ENCODE data around the gene KCNK13. TPM values are rescaled to one million over a fixed set of nuclear protein-coding genes. Genes with fewer than 3 reads are reported as not detected.

The KCNK13 gene
- total RNA-seq, 1 experiment from 2014 or later, result not detected

DNA sequence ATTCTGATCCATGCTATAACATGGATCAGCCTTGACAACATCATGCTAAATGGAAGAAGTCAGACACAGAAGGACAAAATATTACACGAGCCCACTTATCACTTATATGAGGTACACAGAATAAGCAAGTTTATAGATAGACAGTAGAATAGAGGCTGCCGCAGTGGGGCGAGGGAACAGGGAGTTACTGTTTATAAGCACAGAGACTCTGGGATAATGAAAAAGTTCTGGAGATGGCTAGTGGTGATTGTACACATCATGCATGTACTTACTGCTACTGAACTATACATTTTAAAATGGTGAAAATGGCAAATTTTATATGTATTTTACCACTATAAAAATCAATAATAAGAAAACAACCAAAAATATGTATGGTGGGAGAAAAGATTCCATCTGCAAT lies 99.3 kb downstream of the KCNK13 start:
- ChIA-PET POLR2A (no interaction called here), CTCF (no interaction called here)
- ATAC-seq (no peak), DNase-seq (ENCODE audit: low read depth, low spot score) (no peak)
- H3K27ac ChIP-seq (ENCODE audit: low read length), result no peak overlapping the region
- no TSS peak for BruUV-seq (replicated peaks)
- in situ Hi-C loops (cut with HindIII; ENCODE audit: low pct_unique_long_range_greater_than_20kb, low sequenced_read_pairs) (no loop called here), intact Hi-C loops (cut with micrococcal nuclease; ENCODE audit: unreplicated experiment) (no loop called here)
- H3K4me3 ChIP-seq (ENCODE audit: low read depth in 2 of 2, low read length in 2 of 2), result no peak overlapping the region
- H3K4me1 ChIP-seq (ENCODE audit: control insufficient read depth, insufficient read depth, low read length), result no peaks in the 10 kb centered on the region
- TF ChIP-seq SIN3A (IDR thresholded peaks at IDR 0.05; ENCODE audit: borderline replicate concordance, insufficient read depth, low read depth, low read length) (no peak), POLR2AphosphoS5 (IDR thresholded peaks at IDR 0.05; ENCODE audit: low read depth, low read length) (no peak), TCF7L2 (IDR thresholded peaks at IDR 0.05; ENCODE audit: low read depth, low read length) (no peak)
- TF ChIP-seq, protein P1, sequence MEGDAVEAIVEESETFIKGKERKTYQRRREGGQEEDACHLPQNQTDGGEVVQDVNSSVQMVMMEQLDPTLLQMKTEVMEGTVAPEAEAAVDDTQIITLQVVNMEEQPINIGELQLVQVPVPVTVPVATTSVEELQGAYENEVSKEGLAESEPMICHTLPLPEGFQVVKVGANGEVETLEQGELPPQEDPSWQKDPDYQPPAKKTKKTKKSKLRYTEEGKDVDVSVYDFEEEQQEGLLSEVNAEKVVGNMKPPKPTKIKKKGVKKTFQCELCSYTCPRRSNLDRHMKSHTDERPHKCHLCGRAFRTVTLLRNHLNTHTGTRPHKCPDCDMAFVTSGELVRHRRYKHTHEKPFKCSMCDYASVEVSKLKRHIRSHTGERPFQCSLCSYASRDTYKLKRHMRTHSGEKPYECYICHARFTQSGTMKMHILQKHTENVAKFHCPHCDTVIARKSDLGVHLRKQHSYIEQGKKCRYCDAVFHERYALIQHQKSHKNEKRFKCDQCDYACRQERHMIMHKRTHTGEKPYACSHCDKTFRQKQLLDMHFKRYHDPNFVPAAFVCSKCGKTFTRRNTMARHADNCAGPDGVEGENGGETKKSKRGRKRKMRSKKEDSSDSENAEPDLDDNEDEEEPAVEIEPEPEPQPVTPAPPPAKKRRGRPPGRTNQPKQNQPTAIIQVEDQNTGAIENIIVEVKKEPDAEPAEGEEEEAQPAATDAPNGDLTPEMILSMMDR (IDR thresholded peaks at IDR 0.05), result no peak
- TF ChIP-seq, protein P2, sequence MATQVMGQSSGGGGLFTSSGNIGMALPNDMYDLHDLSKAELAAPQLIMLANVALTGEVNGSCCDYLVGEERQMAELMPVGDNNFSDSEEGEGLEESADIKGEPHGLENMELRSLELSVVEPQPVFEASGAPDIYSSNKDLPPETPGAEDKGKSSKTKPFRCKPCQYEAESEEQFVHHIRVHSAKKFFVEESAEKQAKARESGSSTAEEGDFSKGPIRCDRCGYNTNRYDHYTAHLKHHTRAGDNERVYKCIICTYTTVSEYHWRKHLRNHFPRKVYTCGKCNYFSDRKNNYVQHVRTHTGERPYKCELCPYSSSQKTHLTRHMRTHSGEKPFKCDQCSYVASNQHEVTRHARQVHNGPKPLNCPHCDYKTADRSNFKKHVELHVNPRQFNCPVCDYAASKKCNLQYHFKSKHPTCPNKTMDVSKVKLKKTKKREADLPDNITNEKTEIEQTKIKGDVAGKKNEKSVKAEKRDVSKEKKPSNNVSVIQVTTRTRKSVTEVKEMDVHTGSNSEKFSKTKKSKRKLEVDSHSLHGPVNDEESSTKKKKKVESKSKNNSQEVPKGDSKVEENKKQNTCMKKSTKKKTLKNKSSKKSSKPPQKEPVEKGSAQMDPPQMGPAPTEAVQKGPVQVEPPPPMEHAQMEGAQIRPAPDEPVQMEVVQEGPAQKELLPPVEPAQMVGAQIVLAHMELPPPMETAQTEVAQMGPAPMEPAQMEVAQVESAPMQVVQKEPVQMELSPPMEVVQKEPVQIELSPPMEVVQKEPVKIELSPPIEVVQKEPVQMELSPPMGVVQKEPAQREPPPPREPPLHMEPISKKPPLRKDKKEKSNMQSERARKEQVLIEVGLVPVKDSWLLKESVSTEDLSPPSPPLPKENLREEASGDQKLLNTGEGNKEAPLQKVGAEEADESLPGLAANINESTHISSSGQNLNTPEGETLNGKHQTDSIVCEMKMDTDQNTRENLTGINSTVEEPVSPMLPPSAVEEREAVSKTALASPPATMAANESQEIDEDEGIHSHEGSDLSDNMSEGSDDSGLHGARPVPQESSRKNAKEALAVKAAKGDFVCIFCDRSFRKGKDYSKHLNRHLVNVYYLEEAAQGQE (IDR thresholded peaks at IDR 0.05; ENCODE audit: insufficient read depth in 1 of 2, low read depth in 2 of 2, low read length in 1 of 2), result no peak
- H3K9me3 ChIP-seq (ENCODE audit: control insufficient read depth, insufficient read depth, low read depth, low read length), result no peaks in the 10 kb centered on the region
- no peaks in the 10 kb centered on the region for H3K27me3 ChIP-seq (ENCODE audit: control insufficient read depth, insufficient read depth, low read length)
- H3K36me3 ChIP-seq (ENCODE audit: control insufficient read depth, insufficient read depth, low read length), result no peaks in the 10 kb centered on the region

DNA sequence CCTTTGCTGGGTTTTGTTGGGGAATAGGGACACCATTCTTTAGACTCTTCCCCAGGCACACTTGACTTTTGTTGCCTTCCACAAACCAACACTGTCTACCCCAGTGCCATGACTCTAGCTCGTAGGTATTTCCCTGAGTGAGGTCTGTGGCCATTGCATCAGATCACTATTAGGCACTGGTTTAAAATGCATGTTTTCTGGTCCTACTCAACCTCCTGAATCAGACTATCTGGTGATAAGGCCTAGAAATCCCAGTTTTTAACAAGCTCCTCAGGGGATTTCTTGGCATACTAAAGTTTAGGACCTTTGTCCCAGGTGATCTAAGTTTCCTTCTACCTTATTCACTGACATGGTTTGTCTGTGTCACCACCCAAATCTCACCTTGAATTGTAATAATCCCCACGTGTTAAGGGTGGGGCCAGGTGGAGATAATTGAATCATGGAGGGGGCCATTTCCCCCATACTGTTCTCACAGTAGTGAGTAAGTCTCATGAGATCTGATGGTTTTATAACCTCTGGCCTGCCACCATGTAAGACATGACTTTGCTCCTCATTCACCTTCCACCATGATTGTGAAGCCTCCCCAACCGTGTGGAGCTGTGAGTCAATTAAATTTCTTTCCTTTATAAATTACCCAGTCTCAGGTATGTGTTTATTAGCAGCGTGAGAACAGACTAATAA lies 106.8 kb downstream of the KCNK13 start:
- ChIA-PET POLR2A (no interaction called here), CTCF (no interaction called here)
- Histone ChIP-seq H3K36me3 (ENCODE audit: control insufficient read depth, insufficient read depth, low read length) (no peaks in the 10 kb centered on the region), H3K9me3 (ENCODE audit: control insufficient read depth, insufficient read depth, low read depth, low read length) (no peaks in the 10 kb centered on the region), H3K4me1 (ENCODE audit: control insufficient read depth, insufficient read depth, low read length) (no peaks in the 10 kb centered on the region), H3K27me3 (ENCODE audit: control insufficient read depth, insufficient read depth, low read length) (no peaks in the 10 kb centered on the region), H3K4me3 (ENCODE audit: low read depth in 2 of 2, low read length in 2 of 2) (no peak overlapping the region), H3K27ac (ENCODE audit: low read length) (no peak overlapping the region)
- intact Hi-C loops (cut with micrococcal nuclease; ENCODE audit: unreplicated experiment) (no loop called here), in situ Hi-C loops (cut with HindIII; ENCODE audit: low pct_unique_long_range_greater_than_20kb, low sequenced_read_pairs) (no loop called here)
- BruUV-seq (replicated peaks), result no TSS peak
- ATAC-seq, result no peak
- TF ChIP-seq POLR2AphosphoS5 (IDR thresholded peaks at IDR 0.05; ENCODE audit: low read depth, low read length) (no peak), SIN3A (IDR thresholded peaks at IDR 0.05; ENCODE audit: borderline replicate concordance, insufficient read depth, low read depth, low read length) (no peak), TCF7L2 (IDR thresholded peaks at IDR 0.05; ENCODE audit: low read depth, low read length) (no peak)
- TF ChIP-seq, protein P1 (IDR thresholded peaks at IDR 0.05), result no peak
- TF ChIP-seq, protein P2 (IDR thresholded peaks at IDR 0.05; ENCODE audit: insufficient read depth in 1 of 2, low read depth in 2 of 2, low read length in 1 of 2), result no peak
- DNase-seq (ENCODE audit: low read depth, low spot score), result no peak

Measured in Panc1 (cell line).